Embryonic facial prominence (tissue), 1 donor: ENCODE data around the gene ZFP36L1.

Experiments
- DNase-seq: peaks from one replicate; pipeline ENCODE4 v3.0.0-alpha.2; 2016; ENCODE audit errors: extremely low spot score

ZFP36L1 gene

DNA sequence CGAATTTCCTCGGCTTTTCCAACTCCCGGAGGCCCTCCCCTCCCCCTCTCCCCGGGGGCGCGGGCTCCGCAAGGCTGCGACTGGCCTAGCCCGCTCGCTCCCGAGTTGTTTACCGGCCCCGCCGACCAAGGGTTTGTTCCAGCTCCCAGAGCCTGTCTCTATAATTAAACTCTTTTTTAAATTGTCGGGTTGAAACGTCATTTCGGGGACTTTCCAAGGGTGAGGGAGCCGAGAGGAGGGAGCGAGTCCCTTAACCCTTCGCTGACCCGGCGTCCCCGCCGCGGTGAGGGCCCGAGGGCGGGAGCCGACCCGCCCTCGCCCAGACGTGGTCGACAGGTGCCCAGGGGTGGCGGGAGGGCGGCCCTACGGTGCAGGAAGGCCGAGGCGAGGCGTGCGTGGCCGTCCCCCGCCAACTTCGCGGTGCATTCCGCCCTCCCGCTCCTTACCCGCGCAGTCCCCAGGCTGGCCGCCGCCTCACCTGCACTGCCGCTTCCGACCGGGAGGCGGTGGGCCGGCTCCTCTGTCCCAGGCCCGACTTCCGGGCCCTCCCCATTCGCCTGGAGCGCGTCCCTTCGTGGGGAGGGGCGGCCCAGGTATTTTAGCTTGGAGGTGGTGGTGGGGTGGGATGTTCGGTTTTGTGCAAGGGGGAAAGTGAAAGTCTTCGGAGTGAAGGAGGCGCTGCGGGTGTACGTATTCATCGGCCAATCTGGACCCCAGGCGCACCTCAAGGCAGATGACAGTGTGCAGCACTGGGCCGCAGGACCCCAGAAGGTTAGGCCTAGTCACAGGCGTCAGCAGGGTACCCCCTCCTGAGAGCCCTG, 2.9 kb upstream of the ZFP36L1 start:
- DNase-seq: peak; percentile 80

DNA sequence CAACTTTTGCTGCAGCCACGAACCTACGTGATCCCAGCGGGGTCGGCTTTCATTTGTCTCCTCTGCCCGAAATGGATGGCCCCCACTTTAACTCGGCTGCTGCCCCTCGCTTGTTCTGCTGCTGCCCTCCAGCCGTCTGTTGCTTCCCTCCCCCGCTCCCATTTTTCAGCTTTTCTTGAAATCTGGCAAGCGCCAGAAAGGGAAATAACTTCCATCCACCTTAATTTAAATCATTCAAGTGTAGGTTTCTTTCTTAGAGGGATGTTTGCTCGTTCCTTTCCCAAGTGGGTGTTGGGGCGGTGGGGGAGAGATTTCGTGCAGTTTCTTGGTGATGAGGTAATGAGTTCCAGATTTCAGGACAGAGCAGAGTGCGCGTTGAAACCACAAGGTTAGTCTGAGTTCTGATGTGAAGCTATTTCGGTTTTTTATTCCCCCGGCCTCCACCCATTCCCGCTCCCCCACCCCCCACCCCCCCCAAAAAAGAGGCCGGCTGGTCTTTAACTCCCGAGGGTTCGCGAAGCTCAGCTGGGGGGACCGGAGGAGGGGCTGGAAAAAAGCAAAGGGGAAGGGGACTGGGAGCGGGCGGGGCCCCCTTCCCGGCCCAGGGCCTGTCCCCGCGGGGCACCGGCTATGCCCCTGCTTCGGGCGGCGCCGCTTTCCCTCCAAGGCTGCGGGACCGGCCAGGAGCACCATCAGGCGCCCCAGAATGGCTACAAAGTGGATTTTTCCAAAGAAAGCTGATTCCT, 2.2 kb upstream of the ZFP36L1 start:
- peak; percentile 99 for DNase-seq

DNA sequence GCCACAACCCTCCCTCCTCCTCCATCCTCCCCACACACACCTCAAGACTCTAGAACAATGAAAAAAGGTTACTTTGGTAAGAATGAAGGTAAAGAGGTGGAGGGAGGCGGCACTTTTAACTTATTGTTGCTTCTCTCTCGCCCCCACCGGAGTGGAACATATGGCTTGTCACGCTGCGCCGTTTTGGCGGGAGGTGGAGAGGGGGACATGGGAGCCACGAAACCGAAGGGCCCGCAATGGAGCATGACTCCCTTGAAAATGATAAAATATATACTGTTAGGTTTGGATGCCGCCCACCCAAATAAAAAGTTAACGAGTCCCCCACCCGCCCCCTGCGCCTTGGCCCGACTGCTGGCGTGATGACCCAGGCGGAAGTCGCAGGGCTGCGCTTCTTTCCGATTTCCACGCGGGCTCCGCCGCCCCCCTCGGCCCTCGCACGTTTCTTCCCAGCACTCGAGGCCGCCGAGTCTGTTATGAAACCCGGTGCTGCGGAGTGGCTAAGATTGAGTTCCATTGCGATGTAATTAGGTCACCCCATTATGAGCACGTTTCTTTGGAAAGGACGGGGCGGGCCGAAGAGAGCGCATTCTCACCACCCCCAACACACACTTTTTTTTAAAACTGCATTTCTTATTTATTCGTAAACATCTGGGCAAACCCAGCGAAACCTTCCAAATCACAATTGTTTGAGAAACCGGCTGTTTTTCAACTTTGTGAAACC, 1.4 kb upstream of the ZFP36L1 start:
- peak; percentile 86 for DNase-seq

DNA sequence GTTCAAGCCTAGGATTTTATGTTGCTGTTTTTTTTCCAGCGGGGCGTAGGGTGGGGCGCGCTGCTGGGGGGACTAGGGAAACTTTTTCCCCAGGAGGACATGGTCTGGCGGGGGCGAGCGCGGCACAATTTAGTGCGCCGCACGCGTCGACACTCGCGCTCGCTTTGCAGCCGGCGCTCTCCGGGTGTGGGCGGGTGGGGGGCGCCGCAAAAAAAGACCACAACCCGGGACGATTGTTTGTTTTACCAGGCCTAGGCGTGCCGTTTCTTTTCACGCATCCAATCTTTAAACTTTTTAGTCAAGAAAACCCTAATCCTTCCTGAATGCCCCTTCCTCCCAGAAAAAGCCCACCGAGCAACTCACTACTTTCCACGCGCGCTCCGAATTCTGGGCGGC, 865 bp upstream of the ZFP36L1 start:
- DNase-seq: no peak

DNA sequence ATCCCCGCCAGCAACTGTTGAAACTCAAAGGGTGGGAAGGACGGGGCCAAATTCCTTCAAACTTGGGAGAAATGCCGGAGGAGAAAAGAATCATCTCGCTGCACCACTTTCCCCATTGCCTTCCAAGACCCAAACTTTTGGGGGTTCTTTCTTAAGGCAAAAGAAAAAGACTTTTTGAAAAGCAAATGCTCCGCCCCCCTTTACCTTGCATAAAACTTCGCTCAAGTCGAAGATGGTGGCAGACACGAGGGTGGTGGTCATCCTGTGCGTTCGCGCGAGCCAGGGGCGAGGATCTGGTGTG, 239 bp downstream of the ZFP36L1 start:
- no peak for DNase-seq

DNA sequence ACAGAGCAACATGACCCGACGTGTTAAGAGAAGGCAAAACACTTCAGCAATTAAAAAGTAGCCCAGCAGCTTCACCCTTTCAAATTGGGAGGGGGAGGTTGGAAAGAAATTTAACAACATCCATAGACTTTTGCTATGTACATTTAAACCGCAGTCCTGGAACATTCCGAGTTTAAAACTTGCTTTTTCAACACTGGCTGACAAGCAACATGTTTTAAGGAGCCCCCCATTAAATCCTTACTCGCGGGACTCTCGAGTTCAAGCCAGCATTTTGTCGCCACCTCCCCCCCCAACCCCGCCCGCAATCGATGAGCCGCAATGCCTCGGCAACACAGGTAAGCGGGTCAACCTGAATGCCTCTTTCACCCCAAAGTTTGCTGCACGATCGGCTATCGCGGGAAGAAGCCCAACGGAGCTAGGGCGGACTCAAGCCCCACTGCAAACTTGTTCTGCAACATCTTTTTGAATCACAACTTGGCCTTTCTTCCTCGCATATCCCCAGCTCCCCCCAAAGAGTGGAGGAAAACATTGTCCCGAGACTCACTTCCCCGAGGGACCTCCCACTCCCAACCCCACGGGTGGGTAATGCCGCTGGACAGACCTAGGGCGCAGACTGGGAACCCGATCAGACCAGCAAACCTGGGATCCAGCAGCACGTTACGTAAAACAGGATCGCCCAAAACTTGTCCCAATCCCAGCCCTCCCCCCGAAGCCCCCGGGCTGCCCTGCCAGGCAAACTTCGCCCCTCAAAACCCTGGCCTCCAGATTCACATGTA, 777 bp downstream of the ZFP36L1 start:
- no peak for DNase-seq

DNA sequence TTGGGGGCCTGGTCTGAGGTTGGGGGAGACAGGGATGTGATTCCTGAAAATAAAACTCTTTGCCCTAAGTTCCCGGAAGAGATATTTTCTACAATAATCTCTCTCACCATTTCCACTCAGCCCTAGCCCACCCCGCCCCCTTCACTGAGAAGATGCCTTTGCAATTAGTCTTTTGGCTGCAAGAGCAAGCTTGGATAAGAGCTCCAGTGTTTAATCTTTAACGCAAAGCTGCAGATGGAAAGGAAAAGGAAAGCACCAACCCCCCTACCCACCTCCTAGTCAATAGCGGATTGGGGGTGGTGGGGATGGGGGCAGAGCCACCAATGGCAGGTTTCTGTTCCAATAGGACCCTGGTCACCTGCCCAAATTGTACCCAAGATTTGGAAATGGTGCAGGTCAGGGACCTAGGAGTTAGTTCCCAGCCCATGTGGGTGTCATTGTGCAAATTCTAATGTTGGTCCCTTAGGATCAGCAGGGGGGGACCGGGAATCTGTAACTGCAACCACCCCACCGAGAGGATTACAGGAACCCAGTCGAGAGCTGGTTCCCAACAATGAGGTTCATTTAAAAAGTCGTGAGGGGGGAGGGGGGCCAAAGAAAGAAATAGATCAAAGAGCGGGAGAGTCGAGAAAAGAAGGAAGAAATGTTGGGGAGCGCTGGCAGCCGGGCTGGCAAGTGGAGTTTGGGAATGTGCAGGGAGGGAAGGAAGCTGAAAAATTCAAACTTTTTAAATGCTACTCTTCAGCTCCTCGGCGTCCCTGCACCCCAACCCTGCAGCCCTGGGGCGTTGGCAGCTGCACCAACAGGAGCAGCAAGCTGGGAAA, 1.6 kb downstream of the ZFP36L1 start:
- no peak for DNase-seq

DNA sequence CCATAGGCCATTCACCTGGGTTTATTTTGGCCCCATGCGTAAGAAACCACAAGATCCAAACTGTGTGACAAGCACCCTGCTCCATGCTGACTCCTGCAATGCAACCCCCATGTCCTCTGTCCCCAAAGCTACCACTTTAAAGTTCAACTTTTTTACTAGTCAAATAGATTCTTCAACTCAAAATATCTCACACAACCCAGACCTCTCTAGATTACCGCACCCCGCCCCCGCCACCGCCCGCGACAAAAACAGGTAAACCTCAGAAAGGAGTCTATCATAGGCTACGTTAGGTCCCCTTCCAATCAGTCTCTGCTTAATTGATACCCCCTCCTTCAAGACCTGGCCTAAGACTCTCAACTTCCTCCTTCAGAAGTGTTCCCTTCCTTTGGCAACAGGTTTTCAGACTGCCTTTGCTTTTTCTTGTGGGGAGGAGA, 2.2 kb downstream of the ZFP36L1 start:
- no peak for DNase-seq

DNA sequence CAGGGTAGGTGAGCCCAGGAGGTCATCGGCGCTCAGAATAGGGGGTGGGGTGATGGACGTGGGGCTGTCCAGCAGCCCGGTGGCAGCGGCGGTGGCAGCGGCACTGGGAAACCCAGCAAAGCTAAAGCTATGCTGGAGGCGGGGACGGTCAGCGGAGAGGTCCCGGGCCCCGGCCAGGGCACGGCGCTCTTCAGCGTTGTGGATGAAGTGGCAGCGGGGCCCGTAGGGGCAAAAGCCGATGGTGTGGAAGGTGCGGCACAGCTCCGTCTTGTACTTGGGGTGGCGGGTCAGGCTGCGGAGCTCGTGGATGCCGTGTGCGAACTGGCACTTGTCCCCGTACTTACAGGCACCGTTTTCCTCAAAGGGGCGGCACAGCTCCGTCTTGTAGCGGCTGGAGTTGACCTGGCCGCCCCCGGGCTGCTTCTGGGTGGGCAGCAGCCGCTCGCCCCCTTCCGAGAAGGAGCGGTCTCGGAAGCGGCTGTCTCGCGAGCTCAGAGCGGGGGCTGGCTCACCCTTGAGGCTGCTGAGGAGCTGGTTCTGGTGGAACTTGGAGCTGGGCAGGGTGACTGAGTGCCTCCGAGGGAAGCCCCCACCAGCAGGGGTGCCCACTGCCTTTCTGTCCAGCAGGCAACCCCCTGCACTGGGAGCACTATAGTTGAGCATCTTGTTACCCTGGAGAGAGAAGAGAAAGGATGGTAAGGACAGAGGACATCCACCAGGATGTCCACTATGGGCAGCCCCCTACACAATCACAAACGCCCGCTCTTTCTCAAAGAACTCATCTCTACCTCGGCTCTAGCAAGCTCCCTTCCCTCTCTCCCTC, 2.8 kb downstream of the ZFP36L1 start:
- DNase-seq: no peak

DNA sequence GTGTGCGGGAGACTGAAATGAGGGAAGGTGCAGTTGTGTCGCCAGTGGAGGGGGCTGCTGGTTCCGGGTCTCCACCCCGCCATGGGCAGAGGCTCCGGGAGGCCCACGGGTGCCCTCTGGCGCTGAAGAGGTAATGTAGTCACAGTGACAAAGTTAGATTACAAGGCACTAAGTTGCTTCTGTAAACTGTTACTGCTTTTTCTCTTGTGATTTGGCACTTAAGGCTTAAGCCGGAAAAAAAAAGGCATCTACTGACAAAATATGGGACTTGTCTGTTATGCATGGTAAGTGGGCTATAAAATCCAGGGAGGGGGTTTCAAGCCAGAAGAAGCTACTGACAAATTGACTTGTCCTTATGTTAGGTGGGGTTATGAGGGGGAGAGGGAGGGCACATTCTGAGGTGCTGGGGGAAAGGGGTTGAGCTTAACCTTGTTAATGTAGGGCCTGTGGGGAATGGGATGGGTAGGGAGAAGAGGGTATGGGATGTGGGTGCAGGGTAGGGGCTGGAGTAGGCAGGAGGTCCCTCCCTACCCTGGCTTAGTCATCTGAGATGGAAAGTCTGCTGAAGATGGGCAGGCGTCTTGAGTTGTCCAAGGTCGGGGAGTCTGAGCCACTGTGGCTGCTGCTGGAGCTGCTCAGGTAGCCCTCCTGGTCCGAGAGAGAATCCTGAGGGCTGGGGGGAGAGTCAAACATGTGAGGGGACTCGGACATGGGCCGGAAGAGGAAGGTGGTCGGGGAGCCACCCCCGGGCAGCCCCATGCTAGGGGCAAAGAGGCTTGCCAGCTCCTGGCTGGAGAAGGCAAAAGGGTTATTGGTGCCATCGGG, 3.7 kb downstream of the ZFP36L1 start:
- peak; percentile 66 for DNase-seq

DNA sequence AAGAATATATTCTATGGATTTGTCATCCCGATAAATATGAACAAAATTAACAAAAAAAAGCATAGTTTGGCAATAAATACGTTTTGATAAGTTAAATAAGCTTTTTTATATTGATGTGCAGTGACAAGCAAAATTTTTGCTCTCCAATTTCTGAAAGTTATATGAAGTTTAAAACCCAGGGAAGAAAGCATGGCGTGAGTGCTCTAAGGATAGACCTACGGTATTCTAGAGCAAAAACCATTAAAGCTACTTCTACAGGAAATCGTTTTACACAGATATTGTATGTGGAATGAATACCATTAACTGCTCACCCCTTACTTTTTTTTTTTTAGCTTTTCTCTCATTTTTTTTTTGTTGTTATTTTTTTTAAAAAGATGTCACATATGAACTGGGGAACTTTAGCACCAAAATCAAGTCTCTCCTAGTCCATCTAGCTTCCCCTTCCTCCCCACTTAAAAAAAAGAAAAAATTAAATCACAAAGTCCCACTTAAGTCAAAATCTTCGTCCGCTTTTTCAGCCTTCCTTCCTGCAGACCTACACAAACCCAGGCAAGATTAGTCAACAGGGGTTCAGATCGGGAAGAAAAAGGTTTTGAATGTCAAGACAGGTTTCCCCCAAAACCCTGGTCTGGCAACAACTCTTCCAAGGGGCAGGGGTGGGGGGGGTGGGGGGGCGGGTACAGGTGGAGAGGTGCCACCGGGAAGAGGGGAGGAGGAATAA, 4.4 kb downstream of the ZFP36L1 start:
- no peak for DNase-seq

DNA sequence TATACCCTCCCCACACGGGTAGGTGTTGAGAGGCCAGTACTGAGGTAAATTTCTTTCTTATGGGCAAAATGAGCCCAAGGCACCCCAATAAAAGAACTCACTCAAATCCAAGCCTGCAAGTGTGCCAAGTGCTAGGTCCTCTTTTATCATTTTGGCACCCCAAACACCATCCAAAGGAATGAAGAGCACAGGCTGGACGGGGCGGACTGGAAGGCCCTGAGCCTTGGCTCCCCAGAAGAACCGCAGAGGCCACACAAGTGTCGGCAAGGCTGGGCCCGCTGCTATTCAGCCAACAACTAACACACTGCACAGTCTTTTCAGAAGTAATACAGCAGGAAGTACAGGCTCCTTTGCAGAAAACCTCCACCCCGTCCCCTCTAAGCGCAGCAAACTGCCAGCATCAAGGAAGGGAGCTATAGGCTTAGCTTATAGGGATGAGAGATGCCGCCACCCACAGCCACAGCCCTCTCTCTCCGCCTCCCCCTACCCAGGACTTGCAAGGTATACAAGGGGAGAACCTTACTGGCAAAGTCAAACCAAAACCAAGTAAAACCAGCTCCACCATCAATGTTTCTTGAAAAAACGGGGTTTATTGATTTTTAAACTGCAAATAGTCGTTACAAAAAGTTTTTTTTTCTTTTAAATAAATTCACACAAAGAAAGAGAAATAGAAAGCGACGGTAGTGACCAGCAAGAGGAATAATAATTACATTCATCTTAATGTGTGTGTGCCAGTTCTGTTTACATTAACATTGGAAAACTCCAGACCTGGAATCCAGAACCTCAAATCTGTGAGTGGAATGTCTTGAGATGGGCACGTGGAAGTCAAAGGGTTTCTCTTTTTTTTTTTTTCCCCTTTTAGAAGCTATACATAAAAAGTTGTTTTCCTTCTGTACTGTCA, 5.5 kb downstream of the ZFP36L1 start:
- no peak for DNase-seq

DNA sequence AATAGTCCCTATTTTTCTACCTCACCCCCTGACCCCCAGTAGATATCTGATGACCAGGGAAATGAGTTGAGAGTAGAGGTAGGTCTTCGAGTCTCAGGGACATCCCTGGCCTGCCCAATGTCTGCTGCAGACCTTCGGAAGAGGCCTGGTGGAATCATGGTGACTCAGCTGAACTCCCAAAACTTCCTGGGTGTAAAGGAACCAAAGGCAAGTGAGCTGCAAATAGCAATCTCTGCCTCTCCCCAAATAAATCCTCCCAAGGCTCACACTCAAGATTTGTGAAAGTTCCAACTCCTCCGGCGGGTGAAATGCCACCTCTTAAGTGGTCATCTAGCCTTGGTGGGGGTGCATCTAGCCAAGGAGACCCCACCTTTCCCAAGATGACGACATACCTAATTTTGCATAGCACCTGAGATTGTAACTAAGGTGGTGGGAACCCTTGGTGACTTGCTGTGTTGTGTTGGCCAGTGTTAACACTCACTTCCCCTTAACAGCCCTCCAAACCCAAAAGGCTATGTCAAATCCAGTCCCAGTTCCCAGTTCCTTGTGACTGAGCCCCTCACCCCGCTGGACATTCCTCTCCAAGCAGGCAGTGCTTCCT, 6.3 kb downstream of the ZFP36L1 start:
- DNase-seq: no peak

DNA sequence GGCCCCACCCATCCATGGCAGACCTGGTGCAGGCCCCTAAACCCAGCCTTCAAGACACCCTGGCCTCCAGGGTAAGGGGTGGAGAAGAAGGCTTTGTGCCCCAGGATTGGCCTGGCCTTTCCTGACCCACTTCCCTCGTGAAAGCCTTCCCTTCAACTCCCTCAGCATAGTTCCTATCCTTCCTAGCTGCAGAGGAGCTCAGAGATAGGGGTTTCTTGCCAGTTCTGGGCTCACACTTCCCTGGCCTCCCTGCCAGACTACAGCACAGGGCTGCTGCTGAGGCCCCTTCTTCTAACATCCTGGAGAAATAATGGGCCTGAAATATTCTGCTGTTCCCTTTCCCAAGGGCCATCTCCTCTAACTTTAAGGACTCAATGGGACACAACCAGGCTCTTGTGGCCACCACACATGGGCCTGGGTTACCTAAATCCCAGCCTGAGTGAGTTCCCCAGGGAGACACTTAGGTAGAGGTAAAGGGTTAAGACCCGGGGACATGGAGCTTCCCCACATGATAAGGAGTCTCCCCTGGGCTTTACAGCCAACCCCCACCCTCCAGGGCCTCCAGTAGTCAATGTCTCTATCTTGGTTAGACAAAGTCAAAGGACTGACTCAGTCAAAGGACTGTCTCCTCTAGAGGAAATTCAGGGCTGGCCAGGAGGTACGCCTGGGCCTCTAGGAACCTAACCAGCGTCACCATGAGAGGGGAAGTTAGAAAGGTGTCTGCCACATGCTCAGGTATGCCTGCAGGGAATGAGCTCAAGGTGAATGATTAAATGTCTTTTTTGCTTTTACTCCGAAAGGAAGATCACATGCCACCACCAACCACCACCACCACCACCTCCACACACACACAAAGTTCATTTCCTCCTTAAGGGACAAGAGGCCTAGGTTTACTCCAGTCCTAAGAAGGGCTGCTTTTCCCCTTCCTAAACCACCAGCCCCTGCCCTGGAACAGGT, 7.1 kb downstream of the ZFP36L1 start:
- no peak for DNase-seq

DNA sequence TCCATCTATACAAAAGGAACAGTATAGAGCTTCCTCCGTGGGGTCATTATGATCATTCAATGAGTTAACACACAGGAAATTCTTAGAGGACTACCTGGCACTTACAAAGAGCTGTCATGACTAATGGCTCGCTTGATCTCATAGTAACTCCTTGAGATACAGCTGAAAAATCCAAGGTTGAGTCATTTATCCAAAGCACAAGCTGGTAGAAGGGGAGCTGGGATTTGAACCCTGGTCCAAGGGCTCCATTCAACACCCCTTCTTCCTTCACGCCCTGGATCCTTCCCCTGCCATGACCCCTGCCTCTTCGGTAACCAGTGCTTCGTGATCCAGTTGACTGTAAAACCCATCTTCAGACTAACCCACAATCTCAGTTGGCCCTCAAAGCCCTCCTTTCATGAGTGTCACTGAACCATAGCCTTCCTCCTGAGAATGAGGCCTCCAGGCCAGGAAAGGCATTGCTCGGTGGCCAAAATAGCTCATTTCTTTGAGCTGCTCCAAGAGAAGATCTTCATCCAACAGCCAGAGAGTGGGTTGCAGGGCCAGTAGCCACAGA, 7.8 kb downstream of the ZFP36L1 start:
- DNase-seq: no peak
